Uterus (tissue), 4 donors: ENCODE data around the gene ATP5MC2. TPM values are rescaled to one million over a fixed set of nuclear protein-coding genes. Genes with fewer than 3 reads are reported as not detected.

ENCODE experiments used
- DNase-seq, 2 donors: peaks; one replicate each; pipeline ENCODE4 v3.0.0-alpha.2; 2019 to 2020
- H3K27ac ChIP-seq, 2 donors: fragments of 200-600 bp; sonication (generic); 1 replicate in 1 of 2; 2 replicates in 1 of 2; pipeline ENCODE4 v1.5.1; 2016 to 2018
- H3K27me3 ChIP-seq, 2 donors: fragments of 200-600 bp; sonication (generic); one replicate each; pipeline ENCODE4 v1.5.1; 2018 to 2019; ENCODE audit warnings: control low read depth in 1 of 2
- H3K36me3 ChIP-seq, 2 donors: fragments of 200-600 bp; sonication (generic); one replicate each; pipeline ENCODE4 v1.5.1; 2019; ENCODE audit warnings: control low read depth in 1 of 2
- H3K4me1 ChIP-seq, 2 donors: fragments of 200-600 bp; sonication (generic); one replicate each; pipeline ENCODE4 v1.5.1; 2018 to 2019; ENCODE audit warnings: control low read depth in 1 of 2
- H3K4me3 ChIP-seq, 2 donors: fragments of 200-600 bp; sonication (generic); 1 replicate in 1 of 2; 2 replicates in 1 of 2; pipeline ENCODE4 v1.5.1; 2018 to 2019; ENCODE audit warnings: mild to moderate bottlenecking in 1 of 2
- H3K9me3 ChIP-seq, 2 donors: fragments of 200-600 bp; sonication (generic); one replicate each; pipeline ENCODE4 v1.5.1; 2019; ENCODE audit warnings: control low read depth in 1 of 2
- CTCF ChIP-seq, 4 experiments: fragments of 200-600 bp in 2 of 4; fragments of 450-650 bp in 2 of 4; sonication (generic) in 2 of 4; IDR thresholded peaks; one replicate each; pipeline ENCODE4 v1.5.1; 2016 to 2019; ENCODE audit warnings: antibody characterized with exemption in 4 of 4, mild to moderate bottlenecking in 2 of 4, moderate library complexity in 1 of 4
- POLR2A ChIP-seq, 2 donors: fragments of 450-650 bp; IDR thresholded peaks; one replicate each; pipeline ENCODE4 v1.6.1; 2016; ENCODE audit warnings: antibody characterized with exemption in 2 of 2, mild to moderate bottlenecking in 1 of 2, moderate library complexity in 1 of 2
- intact Hi-C: fragments of 100-400 bp; cut with DNase I; formaldehyde crosslinking; loops from one replicate; pipeline ENCODE4 v1.15.1; 2023; ENCODE audit warnings: low total_unique reads
- total RNA-seq, 4 donors: library from RNA; depleted of rRNA in 3 of 4; stranded (reverse); fragments of >200 nt in 3 of 4; gene quantifications; one replicate each; pipeline versions ENCODE4 v1.1.0 to v1.2.4, GENCODE V29; 2014 to 2023
- donor health status: DM: yes; HTN: yes; CAD: no.

ATP5MC2 gene
- total RNA-seq, 4 donors from 2014 or later, result 68.9 to 215 (median 133) TPM

- Histone ChIP-seq H3K27me3 (peaks cover 0 to 22% of the 10 kb centered on the region in 2 donors), H3K36me3 (no peaks in the 10 kb centered on the region), H3K4me3 (no peak overlapping the region), H3K4me1 (no peaks in the 10 kb centered on the region), H3K27ac (no peak overlapping the region), H3K9me3 (no peaks in the 10 kb centered on the region)
- no peak for DNase-seq
- TF ChIP-seq CTCF (IDR thresholded peaks at IDR 0.05) (no peak), POLR2A (IDR thresholded peaks at IDR 0.05) (no peak)
- intact Hi-C loops, result no loop called here
Measured at GRCh38 chr12:53694756-53695151, 18.9 kb upstream of the ATP5MC2 start.

GRCh38 chr12:53688134-53688533, 12.3 kb upstream of the ATP5MC2 start:
- no peaks in the 10 kb centered on the region for H3K27me3 ChIP-seq
- no peaks in the 10 kb centered on the region for H3K9me3 ChIP-seq
- TF ChIP-seq CTCF (IDR thresholded peaks at IDR 0.05) (no peak), POLR2A (IDR thresholded peaks at IDR 0.05) (no peak)
- no peak overlapping the region for H3K4me3 ChIP-seq
- no peaks in the 10 kb centered on the region for H3K36me3 ChIP-seq
- intact Hi-C loops, result no loop called here
- no peaks in the 10 kb centered on the region for H3K4me1 ChIP-seq
- no peak for DNase-seq
- H3K27ac ChIP-seq, result no peak overlapping the region

- no peak overlapping the region for H3K4me3 ChIP-seq
- TF ChIP-seq POLR2A (IDR thresholded peaks at IDR 0.05), result no peak
- no peak for TF ChIP-seq CTCF (IDR thresholded peaks at IDR 0.05)
- H3K27ac ChIP-seq, result no peak overlapping the region
- H3K36me3 ChIP-seq, result no peaks in the 10 kb centered on the region
- no peaks in the 10 kb centered on the region for H3K4me1 ChIP-seq
- intact Hi-C loops, result no loop called here
- DNase-seq, result no peak
- H3K9me3 ChIP-seq, result no peaks in the 10 kb centered on the region
- H3K27me3 ChIP-seq, result no peaks in the 10 kb centered on the region
Measured at GRCh38 chr12:53686436-53686835, 10.6 kb upstream of the ATP5MC2 start.

GRCh38 chr12:53684654-53685220, 8.9 kb upstream of the ATP5MC2 start:
- TF ChIP-seq POLR2A (IDR thresholded peaks at IDR 0.05) (no peak), CTCF (IDR thresholded peaks at IDR 0.05) (no peak)
- intact Hi-C loops, result no loop called here
- Histone ChIP-seq H3K36me3 (no peaks in the 10 kb centered on the region), H3K4me3 (no peak overlapping the region), H3K9me3 (no peaks in the 10 kb centered on the region), H3K27me3 (no peaks in the 10 kb centered on the region), H3K4me1 (no peaks in the 10 kb centered on the region), H3K27ac (no peak overlapping the region)
- DNase-seq, result no peak

- no peaks in the 10 kb centered on the region for H3K4me1 ChIP-seq
- no peak overlapping the region for H3K27ac ChIP-seq
- no peak overlapping the region for H3K4me3 ChIP-seq
- no peak for DNase-seq
- no peaks in the 10 kb centered on the region for H3K27me3 ChIP-seq
- no peaks in the 10 kb centered on the region for H3K9me3 ChIP-seq
- no peak for TF ChIP-seq CTCF (IDR thresholded peaks at IDR 0.05)
- no peak for TF ChIP-seq POLR2A (IDR thresholded peaks at IDR 0.05)
- intact Hi-C loops, result no loop called here
- no peaks in the 10 kb centered on the region for H3K36me3 ChIP-seq
Measured at GRCh38 chr12:53683983-53684382, 8.1 kb upstream of the ATP5MC2 start.
